GM20431 (cell line): ENCODE results near the gene SBK2.
"Not testable (repeated sequence)": the region's sequence is repeated elsewhere in the genome, so short reads cannot be mapped to it uniquely, and the experiment has no call there.

Experiments used
- in situ Hi-C: fragments of 300-500 bp; cut with MseI, MboI; formaldehyde crosslinking; loops from one replicate; pipeline ENCODE4 v1.15.0; 2020; ENCODE audit warnings: low sequenced_read_pairs; ENCODE audit not compliant: unreplicated experiment

SBK2 gene

GRCh38 chr19:55536951-55537740 is at the start of gene SBK2:
Gene SBK2, minus strand, starts transcription at chr19:55537133. Its CDS starts 839 bp downstream, at chr19:55536294.
- in situ Hi-C loops: no loop called here

DNA sequence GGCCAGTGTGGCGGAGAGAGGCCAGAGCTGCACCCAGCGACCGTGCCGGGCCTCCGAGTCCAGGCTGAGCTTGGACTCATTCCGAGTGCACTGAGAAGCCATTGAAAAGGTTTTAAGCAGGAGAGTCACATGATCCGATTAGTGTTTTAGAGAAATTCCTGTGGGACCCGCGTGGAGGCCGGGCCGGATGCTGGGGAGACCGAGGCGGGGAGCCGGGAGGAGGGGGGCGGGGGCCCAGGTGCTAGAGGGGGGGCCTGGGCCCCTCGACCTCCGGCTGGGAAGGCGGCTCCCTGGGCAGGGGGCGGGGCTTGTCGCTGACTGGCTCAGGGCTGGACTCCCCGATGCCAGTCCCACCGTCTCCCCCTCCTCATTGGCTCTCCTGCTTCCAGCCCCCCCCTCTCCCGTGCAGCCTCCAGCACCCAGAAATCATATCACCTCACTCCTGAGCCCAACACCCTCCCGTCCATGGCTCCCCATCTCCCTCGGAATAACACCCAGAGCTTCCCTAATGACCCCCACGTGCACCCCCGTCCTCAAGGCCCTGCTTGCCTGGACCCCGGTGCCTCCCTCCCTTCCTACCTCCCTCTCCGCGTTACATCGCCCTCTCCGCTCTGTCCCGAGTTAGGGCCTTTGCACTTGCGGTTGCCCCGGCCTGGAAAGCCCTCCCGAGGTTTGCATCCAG is 48.9 kb upstream of the SBK2 start:
- in situ Hi-C loops: no loop called here

GRCh38 chr19:55584871-55585270 is 47.9 kb upstream of the SBK2 start:
- in situ Hi-C loops: no loop called here

DNA sequence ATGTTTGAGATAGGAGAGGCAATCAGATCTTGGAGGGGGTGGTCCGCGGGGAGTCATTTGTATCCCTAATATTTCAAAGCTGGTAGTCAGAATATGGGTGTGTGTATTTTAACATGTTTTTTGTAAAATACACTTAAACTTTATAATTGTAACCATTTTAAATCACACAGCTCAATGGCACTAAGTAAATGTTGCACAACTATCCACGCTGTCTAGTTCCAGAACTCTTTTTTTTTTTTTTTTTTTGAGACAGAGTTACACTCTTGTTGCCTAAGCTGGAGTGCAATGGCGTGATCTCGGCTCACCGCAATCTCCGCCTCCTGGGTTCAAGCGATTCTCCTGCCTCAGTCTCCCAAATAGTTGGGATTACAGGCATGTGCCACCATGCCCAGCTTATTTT is 47.0 kb upstream of the SBK2 start:
- in situ Hi-C loops: not testable (repeated sequence)

DNA sequence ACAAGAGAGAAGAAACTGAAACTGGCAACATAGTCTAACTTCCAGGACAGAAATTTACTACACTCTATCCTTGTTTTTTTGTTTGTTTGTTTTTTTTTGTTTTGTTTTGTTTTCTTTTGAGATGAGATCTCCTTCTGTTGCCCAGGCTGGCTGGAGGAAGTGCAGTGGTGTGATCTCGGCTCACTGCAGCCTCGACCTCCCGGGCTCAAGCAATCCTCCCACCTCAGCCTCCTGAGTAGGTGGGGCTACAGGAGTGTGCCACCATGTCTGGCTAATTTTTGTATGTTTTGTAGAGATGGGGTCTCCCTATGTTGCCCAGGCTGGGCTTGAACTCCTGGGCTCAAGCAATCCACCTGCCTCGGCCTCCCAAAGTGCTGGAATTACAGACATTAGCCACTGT is 45.4 kb upstream of the SBK2 start:
- in situ Hi-C loops: not testable (repeated sequence)

- in situ Hi-C loops: no loop called here
These were observed 44.9 kb upstream of the SBK2 start for GRCh38 chr19:55581823-55582223.

DNA sequence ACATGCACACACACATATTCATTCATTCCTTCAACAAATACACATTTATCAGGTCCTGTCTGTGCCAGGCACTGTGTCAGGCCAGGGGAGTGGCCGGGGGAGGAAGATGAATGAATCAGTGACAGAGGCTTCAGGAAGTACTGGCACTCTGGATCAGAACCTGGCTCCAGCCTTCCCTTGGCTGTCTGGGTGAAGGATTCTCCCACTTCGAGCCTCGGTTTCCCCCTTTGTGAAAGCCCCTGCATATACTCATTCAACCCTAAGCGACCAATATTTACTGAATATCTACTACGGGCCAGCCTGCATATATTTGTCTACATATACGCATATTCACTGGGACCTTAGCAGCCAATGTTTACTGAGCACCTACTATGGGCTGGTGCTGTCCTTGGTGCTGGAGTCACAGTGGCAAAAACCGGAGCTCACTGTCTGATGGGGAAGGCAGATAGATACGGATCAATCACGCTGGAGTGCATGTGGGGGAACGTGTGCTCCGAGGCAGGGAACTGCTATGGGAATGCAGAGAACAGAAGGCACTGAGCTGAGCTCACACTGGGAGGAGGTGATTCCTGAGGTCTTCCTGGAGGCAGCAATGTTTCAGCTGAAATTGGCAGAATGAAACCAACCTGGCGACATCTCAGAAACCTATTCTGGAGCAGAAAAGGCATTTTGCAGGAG is 44.4 kb upstream of the SBK2 start:
- in situ Hi-C loops: no loop called here

- in situ Hi-C loops: no loop called here
These were observed 43.8 kb upstream of the SBK2 start, which contains the start of gene ZNF579 for GRCh38 chr19:55580628-55581144. Gene ZNF579, minus strand, starts transcription at chr19:55580848. Its CDS starts 1,209 bp downstream, at chr19:55579639.

DNA sequence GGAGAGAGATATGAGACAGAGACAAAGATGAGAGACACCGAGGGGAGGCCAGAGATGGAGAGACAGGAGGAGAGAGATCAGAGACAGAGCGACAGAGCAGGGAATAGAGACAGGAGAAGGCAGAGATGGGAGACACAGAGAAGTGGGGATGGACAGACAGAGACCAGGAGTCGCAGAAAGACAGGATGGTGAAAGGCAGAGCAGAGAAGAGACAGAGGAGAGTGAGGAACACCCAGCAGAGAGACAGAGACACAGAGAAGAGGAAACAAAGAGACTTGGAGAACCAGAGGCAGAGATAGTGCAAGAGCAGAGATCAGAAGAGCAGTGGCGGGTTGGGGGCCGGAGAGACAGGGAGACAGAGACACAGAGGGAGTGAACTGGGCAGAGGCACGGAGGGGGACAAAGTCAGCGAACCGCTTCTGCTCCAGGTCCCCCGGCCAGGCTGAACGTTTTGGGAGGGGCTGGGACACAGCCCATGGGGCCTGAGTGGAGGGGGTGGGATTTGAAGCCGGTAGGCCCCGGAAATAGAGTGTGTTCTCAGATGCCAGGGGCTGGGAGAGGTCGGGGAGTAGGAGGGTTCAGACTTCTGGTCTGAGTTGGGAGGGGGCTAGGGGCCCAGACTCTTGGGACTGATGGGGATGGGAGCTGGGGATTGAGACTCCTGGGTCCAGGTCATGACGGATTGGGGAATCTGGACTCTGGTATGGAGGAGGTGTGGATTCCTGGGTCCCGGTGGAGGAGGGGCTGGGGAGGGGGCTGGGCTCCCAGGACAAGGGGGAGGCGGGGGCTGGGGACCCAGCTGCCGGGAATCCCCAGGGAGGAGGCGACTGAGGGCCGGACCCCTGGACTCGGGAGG is 43.1 kb upstream of the SBK2 start:
- in situ Hi-C loops: no loop called here

GRCh38 chr19:55578761-55579747 is 42.1 kb upstream of the SBK2 start:
- in situ Hi-C loops: no loop called here

GRCh38 chr19:55578031-55578760 is 41.3 kb upstream of the SBK2 start:
- in situ Hi-C loops: no loop called here

DNA sequence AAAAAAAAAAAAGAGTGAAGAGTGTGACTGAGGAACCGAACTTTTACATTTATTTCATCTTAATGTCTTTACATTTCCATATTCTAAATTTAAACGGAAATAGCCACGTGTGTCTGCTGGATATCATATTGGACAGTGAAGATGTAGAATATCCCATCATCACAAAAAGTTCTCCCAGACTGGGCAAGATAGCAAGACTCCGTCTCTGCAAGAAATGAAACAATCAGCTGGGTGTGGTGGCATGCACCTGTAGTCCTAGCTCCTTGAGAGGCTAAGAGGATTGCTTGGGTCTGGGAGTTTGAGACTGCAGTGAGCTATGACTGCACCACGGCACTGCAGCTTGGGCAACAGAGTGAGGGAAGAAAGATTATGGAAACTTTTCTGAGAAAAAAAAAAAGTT is 39.8 kb upstream of the SBK2 start:
- in situ Hi-C loops: no loop called here

DNA sequence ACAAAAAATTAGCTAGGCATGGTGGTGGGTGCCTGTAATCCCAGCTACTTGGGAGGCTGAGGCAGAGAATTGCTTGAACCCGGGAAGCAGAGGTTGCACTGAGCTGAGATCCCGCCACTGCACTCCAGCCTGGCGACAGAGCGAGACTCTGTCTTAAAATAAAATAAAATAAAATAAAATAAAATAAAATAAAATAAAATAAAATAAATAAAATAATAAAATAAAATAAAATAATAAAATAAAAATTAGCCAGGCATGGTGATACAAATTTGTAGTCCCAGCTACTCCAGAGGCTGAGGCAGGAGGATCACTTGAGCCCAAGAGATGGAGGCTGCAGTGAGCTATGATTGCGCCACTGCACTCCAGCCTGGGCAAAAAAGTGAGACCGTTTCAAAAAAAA is 37.0 kb upstream of the SBK2 start:
- in situ Hi-C loops: not testable (repeated sequence)

DNA sequence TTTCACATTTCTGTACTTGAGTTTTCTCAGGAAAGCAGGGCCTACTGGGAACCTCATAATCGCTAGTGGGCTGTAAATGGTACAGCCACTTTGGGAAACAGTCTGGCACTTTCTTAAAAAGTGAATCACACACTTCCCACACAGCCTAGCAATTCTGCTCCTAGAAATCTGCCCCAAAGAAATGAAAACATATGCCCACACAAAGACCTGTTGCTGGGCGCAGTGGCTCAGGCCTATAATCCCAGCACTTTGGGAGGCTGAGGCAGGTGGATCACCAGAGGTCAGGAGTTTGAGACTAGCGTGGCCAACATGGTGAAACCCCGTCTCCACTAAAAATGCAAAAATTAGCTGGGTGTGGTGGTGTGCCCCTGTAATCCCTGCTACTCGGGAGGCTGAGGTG is 32.5 kb upstream of the SBK2 start:
- in situ Hi-C loops: not testable (repeated sequence)

DNA sequence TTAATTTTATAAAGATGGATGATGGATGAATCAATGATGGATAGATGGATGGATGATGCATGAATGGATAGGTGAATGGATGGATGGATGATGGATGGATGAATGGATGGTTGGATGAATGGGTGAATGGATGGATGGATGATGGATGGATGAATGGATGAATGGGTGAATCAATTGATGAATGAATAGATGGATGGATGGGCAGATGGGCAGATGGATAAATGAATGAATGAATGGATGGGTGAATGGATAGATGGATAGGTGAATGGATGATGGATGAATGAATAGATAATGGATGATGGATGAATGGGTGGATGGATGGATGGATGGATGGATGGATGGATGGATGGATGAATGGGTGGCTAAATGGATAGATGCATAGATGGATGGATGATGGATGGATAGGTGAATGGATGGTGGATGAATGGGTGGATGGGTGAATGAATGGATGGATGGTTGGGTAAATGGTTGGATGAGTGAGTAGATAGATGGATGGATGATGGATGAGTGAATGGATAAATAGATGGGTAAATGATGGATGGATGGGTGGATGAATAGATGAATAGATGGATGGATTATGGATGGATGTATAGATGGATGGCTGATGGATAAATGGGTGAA is 30.9 kb upstream of the SBK2 start:
- in situ Hi-C loops: no loop called here

GRCh38 chr19:55566823-55567222 is 29.9 kb upstream of the SBK2 start:
- in situ Hi-C loops: no loop called here

DNA sequence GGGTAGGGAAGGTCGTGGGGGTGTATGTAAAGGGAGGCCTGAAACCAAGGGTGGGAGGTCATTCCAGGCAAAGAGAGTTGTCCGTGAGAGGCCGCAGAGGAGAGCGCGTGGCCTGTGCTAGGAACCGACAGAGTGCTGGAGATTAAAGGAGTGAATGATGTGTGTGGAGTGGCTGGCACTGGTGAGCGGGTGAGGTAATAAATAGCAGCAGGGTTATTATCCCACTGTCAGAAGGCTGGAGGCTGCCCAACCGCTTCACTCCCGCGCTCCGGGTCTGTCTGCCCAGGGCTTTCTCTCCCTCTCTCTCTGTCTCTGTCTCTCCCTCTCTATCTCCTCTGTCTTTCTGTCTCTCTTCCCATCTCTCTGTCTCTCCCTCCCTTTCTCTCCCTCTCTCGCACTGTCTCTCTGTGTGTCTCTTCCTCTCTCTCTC is 26.3 kb upstream of the SBK2 start:
- in situ Hi-C loops: no loop called here

DNA sequence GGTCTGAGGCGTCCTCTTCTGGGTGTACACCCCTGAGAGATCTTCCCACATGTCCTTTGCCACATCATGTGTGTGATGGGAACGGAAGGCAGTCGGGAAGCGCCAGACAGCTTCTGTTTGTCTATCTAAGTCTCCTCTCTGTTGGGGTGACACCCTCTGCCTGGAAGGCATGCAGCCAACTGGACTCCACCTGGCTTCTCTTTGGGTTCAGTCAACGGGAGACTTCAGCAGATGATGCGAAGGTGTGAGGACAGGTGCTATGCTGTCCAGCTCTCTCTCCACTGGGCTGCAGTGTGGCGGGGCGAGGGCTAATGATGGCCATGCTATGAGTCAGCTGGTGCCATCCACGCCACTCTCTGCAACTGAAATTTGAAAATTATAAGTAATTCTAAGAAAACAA is 22.8 kb upstream of the SBK2 start:
- in situ Hi-C loops: no loop called here
